ENCODE results near the gene BCO2. TPM values are rescaled to one million over a fixed set of nuclear protein-coding genes. Genes with fewer than 3 reads are reported as not detected.

Gene BCO2
- total RNA-seq, 1 experiment from 2014 or later = 0.31 TPM

- H4K20me1 ChIP-seq (ENCODE audit: control insufficient read depth, insufficient read depth, insufficient read length) = no peaks in the 10 kb centered on the region
- no peak overlapping the region for H3K18ac ChIP-seq (ENCODE audit: insufficient read length, low read depth, low read length)
- H3K4me1 Mint-ChIP-seq = 0 out of 4 replicates have a peak, but pooled peaks cover 0 to 2% of the 10 kb centered on the region in 2 experiments
- H3K23ac ChIP-seq (ENCODE audit: insufficient read length, low read depth, low read length) = no peak overlapping the region
- no peak overlapping the region for H3K27ac Mint-ChIP-seq
- H2BK12ac ChIP-seq (ENCODE audit: insufficient read length, low read depth, low read length) = no peak overlapping the region
- no peak overlapping the region for H3K27ac ChIP-seq (ENCODE audit: insufficient read length, low read depth, low read length)
- peaks cover 0 to 2% of the 10 kb centered on the region in 2 experiments; a peak in 1 of 5 replicates for H3K9me3 Mint-ChIP-seq
- H2BK20ac ChIP-seq (ENCODE audit: low read depth, low read length, poor library complexity, severe bottlenecking) = no peak overlapping the region
- H3K27me3 ChIP-seq (ENCODE audit: insufficient read depth, low read length) = no peaks in the 10 kb centered on the region
- no peak overlapping the region for H2BK15ac ChIP-seq (ENCODE audit: low read depth, low read length)
- no peak overlapping the region for H3K4me2 ChIP-seq (ENCODE audit: insufficient read depth, insufficient read length, low read length)
- TF ChIP-seq CTCF (conservative IDR thresholded peaks at IDR 0.05) = no peak
- no peak overlapping the region for H3K4ac ChIP-seq (ENCODE audit: low read depth, low read length)
- H3K23me2 ChIP-seq (ENCODE audit: insufficient read length, low read depth, low read length, poor library complexity, severe bottlenecking) = no peaks in the 10 kb centered on the region
- no peak overlapping the region for H2AFZ ChIP-seq (ENCODE audit: low read length)
- no peaks in the 10 kb centered on the region for H3K79me1 ChIP-seq (ENCODE audit: insufficient read depth, low read depth, low read length, poor library complexity, severe bottlenecking)
- no CpG with 5 or more reads among the region's 1 CpG for WGBS (ENCODE audit: extremely low coverage, insufficient read length, low lambda C conversion rate)
- H3K4me3 Mint-ChIP-seq = no peak overlapping the region
- H3K9ac ChIP-seq (ENCODE audit: extremely low read depth, insufficient read length, low read length) = no peak overlapping the region
- no peaks in the 10 kb centered on the region for H3K9me3 ChIP-seq (ENCODE audit: control insufficient read depth, low read depth, low read length)
- no peaks in the 10 kb centered on the region for H3K36me3 Mint-ChIP-seq (ENCODE audit: insufficient read depth in 1 of 3, low read depth in 3 of 3)
- H3K14ac ChIP-seq (ENCODE audit: insufficient read depth, low read length) = no peak overlapping the region
- no peak overlapping the region for H4K5ac ChIP-seq (ENCODE audit: insufficient read length, low read depth, low read length)
- no peak for DNase-seq
- peaks cover 13% of the 10 kb centered on the region for H3K27me3 Mint-ChIP-seq (ENCODE audit: low read depth)
- H4K91ac ChIP-seq (ENCODE audit: insufficient read length, low read depth, low read length) = no peak overlapping the region
- H3T11ph ChIP-seq (ENCODE audit: low read length) = no peak overlapping the region
- H3K4me1 ChIP-seq (ENCODE audit: insufficient read depth, low read length) = no peaks in the 10 kb centered on the region
- no peak overlapping the region for H4K8ac ChIP-seq (replicated peaks; ENCODE audit: insufficient read length, low read depth, low read length)
- H2BK5ac ChIP-seq (ENCODE audit: insufficient read length, low read length) = no peak overlapping the region
- H2AK5ac ChIP-seq (ENCODE audit: insufficient read length, low read length) = no peak overlapping the region
- H2BK120ac ChIP-seq (ENCODE audit: low read depth, low read length, poor library complexity, severe bottlenecking) = no peak overlapping the region
- H3K79me2 ChIP-seq (ENCODE audit: insufficient read depth, low read length) = no peaks in the 10 kb centered on the region
- H3K56ac ChIP-seq (ENCODE audit: insufficient read length, low read depth, low read length) = no peak overlapping the region
Observed at GRCh38 chr11:112176077-112176476, 765 bp downstream of the BCO2 start.
